GM10266 (cell line): ENCODE data around the gene SLC44A1.

ENCODE experiments used
- DNase-seq: peaks from one replicate; pipeline ENCODE4 v3.0.0; 2012; ENCODE audit errors: extremely low spot score
- TF ChIP-seq, protein P1 (sequence below): IDR thresholded peaks from 2 replicates; pipeline ENCODE4 v1.5.1; 2012; ENCODE audit warnings: mild to moderate bottlenecking, low read depth; ENCODE audit not compliant: control insufficient read depth, insufficient read depth; ENCODE audit errors: missing control alignments

SLC44A1 gene

DNA sequence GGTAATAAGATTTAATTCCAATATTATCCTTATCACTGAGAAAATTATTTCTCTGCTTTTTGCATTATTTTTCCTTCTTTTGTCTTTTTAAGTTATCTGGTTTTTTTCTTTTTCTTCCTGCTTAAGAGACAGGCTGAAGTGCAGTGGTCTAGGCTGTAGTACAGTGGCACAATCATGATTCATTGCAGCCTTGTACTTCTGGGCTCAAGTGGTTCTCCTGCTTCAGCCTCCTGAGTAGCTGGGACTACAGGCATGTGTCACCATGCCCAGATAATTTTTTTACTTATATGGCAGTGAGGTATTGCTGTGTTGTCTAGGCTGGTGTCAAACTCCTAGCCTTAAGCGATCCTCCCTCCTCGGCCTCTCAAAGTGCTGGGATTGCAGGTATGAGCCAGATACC lies 93.9 kb downstream of the SLC44A1 start:
- TF ChIP-seq, protein P1, sequence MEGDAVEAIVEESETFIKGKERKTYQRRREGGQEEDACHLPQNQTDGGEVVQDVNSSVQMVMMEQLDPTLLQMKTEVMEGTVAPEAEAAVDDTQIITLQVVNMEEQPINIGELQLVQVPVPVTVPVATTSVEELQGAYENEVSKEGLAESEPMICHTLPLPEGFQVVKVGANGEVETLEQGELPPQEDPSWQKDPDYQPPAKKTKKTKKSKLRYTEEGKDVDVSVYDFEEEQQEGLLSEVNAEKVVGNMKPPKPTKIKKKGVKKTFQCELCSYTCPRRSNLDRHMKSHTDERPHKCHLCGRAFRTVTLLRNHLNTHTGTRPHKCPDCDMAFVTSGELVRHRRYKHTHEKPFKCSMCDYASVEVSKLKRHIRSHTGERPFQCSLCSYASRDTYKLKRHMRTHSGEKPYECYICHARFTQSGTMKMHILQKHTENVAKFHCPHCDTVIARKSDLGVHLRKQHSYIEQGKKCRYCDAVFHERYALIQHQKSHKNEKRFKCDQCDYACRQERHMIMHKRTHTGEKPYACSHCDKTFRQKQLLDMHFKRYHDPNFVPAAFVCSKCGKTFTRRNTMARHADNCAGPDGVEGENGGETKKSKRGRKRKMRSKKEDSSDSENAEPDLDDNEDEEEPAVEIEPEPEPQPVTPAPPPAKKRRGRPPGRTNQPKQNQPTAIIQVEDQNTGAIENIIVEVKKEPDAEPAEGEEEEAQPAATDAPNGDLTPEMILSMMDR, result no peak

DNA sequence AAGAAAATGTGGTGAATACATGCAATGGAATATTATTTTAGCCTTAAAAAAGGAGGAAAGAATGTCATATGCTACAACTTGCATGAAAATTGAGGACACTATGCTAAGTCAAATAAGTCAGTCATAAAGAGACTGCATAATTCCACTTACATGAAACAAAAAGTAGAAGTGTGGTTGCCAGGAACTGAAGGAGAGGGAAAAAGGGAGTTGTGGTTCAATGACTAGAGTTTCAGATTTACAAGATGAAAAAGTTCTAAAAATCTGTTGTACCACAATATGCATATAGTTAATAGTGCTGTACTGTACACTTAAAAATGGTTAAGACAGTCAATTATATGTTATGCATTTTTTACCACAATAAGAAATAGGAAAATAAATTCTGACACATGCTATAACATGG lies 95.4 kb downstream of the SLC44A1 start:
- DNase-seq, result no peak
- TF ChIP-seq, protein P1, result no peak

More for the DNA sequence above, 93.9 kb downstream of the SLC44A1 start:
- no peak for DNase-seq

DNA sequence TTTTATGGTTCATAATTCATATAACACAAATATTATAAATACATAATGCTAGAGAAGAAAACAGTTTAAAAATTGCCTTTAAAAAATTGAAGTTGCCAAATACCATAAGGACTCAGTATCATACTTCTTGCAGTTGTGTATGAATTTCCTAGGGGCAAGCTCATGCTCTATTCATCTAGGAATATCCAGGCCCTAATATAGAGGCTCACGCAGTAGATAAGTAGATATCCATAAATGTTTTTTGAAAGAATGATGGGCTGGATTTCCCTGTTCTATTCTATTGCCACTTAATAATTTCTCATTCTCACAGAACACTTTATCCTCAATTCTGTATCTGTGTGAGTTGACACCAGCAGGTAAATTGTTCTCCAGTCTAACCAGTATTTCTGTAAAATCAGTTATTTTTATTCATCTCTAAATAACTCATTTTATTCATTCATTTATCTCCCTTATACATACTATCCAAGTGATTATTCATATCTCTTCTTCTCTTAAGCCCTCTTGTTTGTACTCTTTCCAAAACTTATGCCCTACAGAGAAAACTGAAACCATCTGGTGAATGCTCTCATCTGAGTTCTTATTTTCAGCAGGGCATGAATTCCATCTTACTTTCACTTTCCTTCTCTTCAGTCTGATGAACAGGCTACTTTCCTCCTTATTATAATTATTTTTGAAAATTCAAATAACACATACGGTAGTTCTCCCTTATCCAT lies 97.1 kb downstream of the SLC44A1 start:
- TF ChIP-seq, protein P1, result no peak
- no peak for DNase-seq

DNA sequence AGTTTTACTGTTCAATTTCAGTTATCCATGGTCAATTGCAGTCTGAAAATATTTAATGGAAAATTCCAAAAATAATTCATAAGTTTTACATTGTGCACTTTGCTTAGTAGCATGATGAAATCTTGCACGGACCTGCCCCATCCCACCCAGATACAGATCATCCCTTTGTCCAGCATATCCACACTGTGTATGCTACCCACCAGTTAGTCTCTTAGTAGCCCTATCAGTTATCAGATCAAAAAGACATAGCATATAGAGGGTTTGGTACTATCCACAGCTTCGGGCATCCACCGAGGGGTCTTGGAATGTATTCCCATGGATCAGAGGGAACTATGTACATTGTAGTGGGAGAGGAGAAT lies 97.7 kb downstream of the SLC44A1 start:
- no peak for DNase-seq
- TF ChIP-seq, protein P1, result no peak

DNA sequence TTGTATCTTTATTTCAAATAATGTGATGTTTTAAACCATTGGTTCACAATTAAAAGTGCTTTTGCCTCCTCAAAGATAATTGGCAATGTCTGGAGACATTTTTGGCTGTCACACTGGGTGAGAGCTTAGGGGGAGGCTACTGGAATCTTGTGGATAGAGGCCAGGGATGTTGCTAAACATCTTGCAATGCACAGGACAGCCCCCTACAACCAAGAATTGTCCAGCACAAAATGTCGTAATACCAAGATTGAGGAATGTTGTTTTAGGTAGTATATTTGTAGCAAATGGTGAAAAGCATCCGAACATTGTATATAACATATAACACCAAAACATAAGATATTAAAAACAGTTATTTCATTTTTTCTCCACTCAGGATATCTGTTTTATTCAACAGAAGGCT lies 99.8 kb downstream of the SLC44A1 start:
- TF ChIP-seq, protein P1, result no peak
- DNase-seq, result no peak

DNA sequence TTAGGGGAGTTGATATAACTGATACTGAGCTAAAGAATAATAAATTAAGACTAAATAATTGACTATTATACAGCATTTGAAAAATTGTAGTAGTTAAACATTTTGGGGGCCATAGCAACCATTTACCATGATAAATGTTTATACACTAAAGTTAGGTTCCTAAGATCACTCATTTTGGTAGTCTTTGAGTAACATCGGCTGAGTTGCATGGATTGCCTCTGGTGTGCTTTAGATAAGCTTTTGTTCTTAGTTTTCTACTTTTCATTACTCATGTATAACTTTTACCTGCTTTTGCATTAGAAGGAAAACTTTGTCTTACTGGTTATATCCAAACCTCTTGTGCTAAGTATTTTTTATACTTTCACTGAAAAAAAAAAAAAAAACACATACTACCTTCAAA lies 101.2 kb downstream of the SLC44A1 start:
- TF ChIP-seq, protein P1, result no peak
- no peak for DNase-seq

DNA sequence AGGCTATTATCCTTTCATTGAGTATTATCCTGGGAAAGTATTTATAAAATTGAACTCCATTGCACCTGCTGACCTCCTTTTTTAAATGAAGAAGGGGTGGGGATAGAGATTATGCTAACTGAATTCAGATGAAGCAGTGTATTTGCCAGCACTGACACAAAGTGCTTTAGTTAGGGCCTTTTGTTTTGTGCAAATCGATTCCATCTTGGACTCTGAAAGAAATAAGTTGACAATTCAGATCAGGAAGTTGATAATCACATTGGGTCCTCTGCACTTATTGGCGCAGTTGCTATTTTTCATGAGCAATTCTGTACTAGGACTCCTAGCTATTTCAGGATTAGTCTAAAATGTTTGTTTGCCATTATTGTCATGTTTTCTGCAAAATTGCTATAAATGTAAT lies 101.8 kb downstream of the SLC44A1 start:
- TF ChIP-seq, protein P1, result no peak
- no peak for DNase-seq
